ENCODE data around the gene BMS1. TPM values are rescaled to one million over a fixed set of nuclear protein-coding genes. Genes with fewer than 3 reads are reported as not detected.

The BMS1 gene, protein sequence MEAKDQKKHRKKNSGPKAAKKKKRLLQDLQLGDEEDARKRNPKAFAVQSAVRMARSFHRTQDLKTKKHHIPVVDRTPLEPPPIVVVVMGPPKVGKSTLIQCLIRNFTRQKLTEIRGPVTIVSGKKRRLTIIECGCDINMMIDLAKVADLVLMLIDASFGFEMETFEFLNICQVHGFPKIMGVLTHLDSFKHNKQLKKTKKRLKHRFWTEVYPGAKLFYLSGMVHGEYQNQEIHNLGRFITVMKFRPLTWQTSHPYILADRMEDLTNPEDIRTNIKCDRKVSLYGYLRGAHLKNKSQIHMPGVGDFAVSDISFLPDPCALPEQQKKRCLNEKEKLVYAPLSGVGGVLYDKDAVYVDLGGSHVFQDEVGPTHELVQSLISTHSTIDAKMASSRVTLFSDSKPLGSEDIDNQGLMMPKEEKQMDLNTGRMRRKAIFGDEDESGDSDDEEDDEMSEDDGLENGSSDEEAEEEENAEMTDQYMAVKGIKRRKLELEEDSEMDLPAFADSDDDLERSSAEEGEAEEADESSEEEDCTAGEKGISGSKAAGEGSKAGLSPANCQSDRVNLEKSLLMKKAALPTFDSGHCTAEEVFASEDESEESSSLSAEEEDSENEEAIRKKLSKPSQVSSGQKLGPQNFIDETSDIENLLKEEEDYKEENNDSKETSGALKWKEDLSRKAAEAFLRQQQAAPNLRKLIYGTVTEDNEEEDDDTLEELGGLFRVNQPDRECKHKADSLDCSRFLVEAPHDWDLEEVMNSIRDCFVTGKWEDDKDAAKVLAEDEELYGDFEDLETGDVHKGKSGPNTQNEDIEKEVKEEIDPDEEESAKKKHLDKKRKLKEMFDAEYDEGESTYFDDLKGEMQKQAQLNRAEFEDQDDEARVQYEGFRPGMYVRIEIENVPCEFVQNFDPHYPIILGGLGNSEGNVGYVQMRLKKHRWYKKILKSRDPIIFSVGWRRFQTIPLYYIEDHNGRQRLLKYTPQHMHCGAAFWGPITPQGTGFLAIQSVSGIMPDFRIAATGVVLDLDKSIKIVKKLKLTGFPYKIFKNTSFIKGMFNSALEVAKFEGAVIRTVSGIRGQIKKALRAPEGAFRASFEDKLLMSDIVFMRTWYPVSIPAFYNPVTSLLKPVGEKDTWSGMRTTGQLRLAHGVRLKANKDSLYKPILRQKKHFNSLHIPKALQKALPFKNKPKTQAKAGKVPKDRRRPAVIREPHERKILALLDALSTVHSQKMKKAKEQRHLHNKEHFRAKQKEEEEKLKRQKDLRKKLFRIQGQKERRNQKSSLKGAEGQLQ
- total RNA-seq: 13.7 and 20.5 TPM in 2 replicates

GRCh38 chr10:42782446-42783180 is at the start of gene BMS1:
BMS1 (plus strand) TSS chr10:42782795; CDS start chr10:42784395, 1,600 bp downstream.

Other genes with a start within 250 kb of the BMS1 start
- gene ZNF33B, start 144.2 kb upstream of the BMS1 start, total RNA-seq: 5.2 and 5.5 TPM in 2 replicates

Data from hair follicular keratinocyte (primary cell).